HuH-7.5 (cell line): Measurements from ENCODE around the gene TINAG.
A peak's percentile ranks its signal among the peaks of the same experiment; 100 is the strongest.

Experiments
- DNase-seq: peaks from one replicate; pipeline ENCODE4 v3.0.0; 2011; ENCODE audit warnings: low spot score

The TINAG gene

GRCh38 chr6:54308289-54308985 lies at the start of gene TINAG:
Gene TINAG (plus strand): TSS chr6:54308441. CDS start chr6:54308551, 110 bp downstream.
- DNase-seq = no peak

- no peak for DNase-seq
These were observed 48.2 kb upstream of the TINAG start for GRCh38 chr6:54260025-54260424.

GRCh38 chr6:54262499-54262898 lies 45.7 kb upstream of the TINAG start:
- DNase-seq = no peak

GRCh38 chr6:54262971-54263370 lies 45.3 kb upstream of the TINAG start:
- DNase-seq = no peak

DNA sequence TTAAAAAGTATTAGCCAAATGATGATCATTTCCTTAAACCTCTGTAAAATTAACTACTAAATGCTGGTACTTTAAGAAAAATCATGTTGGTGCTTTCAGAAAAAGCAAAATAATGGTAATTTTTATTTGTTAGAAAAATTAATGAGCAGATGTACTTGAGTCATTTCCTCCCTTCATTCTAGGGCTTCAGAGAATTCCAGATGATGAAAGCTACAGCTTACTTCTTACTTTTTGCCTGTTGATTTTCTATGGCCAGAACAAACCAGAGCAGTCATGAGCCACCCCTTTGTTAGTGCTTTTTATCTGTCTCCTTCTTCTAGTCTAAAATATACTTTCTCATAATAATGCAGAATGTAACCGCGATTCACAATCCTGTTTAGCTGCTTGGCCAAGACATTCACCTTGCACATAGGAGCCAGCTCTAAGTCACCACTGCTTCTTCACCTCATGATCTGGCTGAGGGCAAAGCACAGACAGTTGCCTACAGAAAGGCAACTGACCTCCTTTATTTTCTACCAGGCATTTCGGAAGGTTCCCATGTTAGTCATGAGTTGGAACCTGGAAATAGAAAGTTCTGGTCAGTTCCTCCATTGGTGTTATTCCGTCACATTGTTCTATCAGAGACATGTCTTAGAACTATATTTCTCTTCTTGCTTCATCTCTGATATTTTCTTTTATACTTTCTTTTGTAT lies 43.5 kb upstream of the TINAG start:
- no peak for DNase-seq

DNA sequence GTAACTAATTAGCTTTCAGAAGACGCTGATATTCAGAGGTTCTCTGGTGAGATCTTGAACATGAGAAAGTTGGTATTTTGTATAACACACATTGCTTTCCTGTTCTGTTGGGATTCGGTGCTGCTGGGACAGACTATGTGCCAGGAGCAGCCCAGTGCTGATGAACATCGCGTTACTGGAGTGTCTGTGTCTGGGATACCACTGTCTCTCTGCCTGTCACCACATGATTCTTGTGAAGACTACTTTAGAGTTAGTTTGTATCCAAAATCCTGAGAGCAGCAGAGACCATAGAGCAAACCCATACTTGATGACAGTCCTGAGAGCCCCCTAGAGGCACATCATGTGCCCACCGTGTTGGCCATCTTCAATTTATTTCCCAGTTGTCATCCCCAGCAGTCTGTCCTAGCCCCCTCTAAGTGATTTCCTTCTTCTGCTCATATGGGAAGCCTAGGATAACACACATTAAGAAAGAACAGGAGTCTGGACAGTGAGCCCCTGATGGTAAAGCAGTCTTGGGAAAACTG lies 41.8 kb upstream of the TINAG start:
- no peak for DNase-seq

DNA sequence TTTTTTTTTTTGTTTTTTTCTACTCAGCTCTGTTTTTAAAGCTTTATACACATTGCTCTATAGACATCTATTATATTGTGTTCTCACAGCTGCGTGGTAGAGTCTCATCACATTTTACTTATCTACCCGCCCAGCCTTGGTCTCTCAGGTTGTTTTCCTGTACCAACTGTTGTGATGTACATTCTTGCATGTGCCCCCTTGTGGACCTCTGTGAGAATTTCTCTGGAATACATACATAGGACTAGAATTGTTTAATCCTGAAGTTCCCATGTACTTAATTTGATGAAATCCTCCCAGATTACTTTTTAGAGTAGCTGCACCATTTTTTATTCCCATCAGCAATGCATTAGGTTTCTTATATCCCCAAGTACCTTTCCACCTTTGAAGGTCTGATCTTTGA lies 40.4 kb upstream of the TINAG start:
- no peak for DNase-seq

DNA sequence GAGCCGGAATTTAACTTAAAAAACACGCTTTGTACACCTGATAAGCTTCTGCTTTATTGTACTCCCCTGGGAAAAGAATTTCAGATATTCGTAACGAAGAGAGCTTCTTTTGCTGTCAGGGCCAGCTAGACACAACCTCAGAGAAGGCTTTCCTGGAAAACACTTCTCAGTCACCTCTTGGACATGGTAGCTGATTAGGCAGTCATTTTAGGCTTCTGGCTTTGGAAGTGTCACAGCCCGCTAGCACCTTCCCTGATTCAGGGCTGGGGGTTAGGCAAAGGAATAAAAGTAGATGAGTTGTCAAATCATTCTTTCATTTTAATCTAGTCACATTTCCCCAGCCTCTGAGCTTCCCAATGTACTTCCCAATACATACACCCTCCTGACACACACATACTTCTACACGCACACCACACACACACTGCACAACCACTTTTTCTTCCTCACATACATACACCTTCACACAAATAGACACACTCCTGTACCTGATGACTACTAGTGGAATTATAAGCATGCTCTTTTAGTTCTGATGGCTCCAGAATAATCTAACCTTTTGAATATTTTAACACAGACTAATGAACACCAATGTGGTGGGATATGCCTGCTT lies 34.9 kb upstream of the TINAG start:
- DNase-seq = no peak

DNA sequence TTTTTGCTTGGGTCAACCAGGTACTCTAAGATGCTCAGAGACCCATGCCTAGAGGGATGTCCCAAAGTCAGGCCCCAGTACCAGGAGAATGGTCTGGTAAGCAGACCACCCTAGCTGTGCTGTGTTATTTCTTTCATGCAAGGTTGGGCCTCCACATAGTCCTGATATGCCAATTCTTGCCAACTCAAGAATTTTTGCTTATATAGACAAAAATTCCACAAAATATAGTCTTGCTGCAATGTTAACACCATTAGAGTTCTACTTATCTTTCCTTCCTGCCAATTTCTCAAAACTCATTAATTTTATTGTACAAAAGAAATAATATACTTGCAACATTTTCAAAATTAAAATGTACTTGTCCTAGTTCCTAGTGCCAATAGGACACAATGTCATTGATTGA lies 33.9 kb upstream of the TINAG start:
- no peak for DNase-seq

GRCh38 chr6:54282186-54282585 lies 26.1 kb upstream of the TINAG start:
- no peak for DNase-seq

DNA sequence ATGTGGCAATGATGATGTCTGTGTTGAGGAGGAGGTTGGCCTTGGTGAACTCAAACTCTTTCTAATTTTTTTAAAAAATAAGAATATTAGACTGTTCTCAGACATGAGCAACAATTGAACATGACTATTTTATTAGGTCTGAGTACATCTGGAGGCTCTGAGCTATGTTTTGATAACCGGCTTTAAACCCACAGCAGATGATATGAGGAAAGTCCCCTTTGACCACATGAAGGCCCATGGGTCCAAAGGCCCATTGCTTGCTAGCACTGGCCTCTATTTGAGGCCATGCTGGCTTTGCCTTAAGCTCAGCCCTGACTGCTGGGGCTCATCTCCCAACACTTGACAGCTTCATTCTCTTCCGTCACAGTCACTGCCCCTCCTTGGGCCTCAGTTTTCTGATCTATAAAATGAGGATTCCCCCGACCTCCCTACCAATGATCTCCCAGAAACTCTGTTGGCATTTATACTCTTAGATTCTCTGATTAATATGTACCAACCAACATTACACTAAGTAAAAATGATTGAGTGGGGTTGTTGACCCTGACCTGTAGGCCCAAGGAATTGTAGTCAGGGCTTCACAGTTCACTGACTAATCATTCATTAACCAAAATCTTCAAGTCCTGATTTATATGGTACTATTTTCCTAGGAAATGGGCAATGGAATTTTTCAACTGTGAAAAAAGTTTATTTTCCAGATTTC lies 23.9 kb upstream of the TINAG start:
- no peak for DNase-seq

DNA sequence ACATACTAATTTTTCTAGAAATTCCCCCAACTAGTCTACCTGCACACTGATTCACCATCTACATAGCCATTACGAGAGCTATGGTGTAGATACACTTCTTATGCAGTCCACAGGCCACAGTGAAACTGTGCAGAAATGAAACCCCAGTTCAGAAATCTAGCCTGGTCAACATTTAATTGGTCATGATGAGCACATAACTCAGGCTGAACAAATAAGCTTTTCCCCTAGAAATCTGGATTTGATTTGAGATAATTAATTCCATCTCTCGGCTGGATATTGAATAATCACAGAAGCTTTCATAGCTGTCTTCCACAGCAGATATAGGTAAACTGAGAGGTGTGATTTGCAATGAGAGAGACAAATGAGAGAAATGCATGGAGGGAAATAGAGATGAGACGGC lies 22.6 kb upstream of the TINAG start:
- DNase-seq = no peak

- no peak for DNase-seq
These were observed 22.1 kb upstream of the TINAG start for GRCh38 chr6:54286141-54286540.

DNA sequence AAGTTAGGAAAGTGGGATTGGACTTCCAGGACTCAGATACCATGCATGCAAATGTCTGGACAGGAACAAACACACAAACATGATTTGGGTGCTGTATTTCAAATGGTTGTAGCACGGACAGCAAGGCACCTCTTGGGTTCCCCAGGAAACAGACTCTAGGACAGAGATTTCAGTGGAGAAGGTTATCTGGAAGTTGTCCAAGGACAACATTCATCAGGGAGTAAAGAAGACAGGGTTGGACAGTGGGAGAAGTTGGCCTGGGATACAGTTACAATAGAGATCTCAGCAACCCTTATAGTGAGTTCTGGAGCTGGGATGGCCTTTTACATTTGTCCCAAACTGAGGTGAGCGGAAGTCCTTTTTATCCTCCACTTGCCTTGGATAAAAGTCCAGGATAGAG lies 19.8 kb upstream of the TINAG start:
- DNase-seq = no peak

- DNase-seq = no peak
These were observed 18.8 kb upstream of the TINAG start for GRCh38 chr6:54289426-54289825.

- no peak for DNase-seq
These were observed 17.1 kb upstream of the TINAG start for GRCh38 chr6:54291146-54291545.

DNA sequence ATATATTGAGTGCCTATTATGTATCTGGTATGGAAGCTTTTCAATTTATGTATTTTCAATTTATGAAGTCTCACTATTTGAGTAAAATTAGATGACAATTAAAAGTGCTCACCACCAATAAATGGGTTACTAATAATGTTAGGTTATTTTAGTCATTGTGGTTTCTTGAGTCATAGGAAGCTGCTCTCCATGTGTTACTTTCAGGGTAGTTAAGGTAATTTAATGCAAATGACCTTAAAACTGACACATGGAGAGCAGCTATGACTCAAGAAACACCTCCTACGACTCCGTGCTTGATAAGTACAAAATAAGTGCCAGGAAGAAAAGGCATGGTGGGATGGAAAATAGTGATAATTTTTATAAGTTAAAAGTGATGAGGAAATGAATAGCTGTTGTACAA lies 16.5 kb upstream of the TINAG start:
- DNase-seq = no peak

DNA sequence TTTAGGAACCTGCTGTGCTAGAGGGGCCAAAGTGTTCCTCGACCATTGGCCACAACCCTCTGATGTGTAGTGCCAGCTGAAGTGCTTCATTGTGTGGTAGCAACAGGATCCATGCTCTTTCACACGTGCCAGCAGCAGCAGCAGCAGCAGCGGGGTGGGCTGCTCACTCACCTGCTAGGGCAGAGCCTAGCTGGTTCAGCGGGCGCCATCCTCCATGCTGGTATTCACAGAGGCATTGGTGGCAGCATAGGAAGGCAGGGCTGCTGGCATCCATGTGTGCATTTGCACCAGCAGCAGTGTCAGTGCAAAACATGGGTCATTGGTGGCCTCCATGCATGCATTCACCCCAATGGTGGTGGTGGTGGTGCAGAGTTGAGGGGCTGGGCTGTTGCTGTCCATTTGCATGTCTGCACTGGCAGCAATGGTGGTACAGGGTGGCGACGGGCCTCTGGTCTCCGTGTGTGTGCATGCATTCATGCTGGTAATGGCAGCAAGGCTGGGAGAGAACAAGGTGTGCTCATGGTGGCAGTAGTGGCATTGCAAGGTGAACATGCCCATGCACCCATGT lies 13.2 kb upstream of the TINAG start:
- no peak for DNase-seq

DNA sequence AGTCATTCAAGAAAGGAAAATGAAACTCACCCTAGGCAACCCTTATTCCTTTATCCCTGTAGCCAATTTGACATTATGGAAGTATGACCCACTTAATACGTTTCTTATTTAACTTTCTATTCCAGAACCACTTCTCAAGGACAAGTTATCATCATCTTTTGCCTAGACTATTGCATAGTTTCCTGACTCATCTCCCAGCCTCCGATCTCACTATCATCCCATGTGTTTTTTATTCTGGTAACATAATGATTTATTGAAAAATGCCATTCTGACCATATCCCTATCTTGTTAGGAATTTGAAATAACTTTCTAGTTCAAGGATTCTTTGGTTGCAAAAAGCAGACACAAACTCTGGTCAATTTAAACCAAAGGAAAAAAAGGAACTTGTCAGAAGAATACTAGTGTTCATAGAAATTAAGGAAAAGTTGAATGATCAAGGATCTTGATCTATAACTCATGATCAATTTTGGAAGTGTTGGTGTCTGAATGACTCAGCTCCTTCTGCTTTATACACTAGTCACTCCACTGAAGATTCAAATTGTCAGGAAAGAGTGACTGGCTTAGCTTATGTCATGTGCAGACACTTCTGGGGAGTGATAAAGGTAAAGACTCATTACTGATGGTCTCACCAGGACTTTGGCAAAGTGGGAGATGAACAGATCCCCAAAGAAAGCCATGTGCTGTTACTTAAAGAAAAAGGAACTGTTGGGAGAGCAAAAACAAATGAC lies 8.5 kb upstream of the TINAG start:
- no peak for DNase-seq

DNA sequence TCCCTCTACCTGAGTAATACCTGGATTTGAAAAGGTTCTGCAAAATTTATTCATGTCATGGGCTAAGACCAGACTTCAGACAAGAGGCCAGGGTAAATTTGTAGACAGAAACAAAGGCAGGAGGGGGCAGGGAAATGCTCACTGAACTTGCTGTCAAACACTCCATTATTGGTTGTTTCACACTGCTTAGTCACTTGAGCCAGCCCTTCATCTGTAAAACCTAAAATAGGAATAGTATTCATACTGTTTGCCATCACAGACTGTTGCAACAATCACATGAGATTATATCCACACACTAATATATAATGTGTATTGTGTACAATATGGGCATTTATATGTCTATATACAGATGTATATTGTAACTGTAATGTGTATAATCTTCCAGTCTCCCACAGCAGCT lies 6.5 kb upstream of the TINAG start:
- no peak for DNase-seq

GRCh38 chr6:54307439-54307910 lies 766 bp upstream of the TINAG start:
- DNase-seq = peak; percentile 6

DNA sequence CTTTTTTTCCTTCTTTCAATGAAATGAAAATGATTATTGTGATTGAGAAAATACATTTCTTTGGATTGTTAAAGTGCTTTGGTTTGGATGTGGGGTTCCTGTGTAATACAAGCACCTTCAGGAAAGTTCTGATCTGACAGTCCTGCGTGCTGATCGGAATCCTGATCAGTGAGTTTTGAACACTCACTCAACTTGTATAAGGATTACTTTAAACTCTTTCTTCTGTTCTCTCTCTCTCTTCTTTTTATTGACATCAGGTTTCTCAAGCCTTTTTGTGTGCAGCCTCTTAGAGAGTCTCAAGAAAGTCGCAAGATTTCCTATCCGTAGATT lies 710 bp downstream of the TINAG start:
- DNase-seq = no peak
